Neural cell (in vitro differentiated cells): ENCODE measurements around the gene UBE2I. TPM values are rescaled to one million over a fixed set of nuclear protein-coding genes. Genes with fewer than 3 reads are reported as not detected.
"Not testable (repeated sequence)": the region's sequence is repeated elsewhere in the genome, so short reads cannot be mapped to it uniquely, and the experiment has no call there.

Experiments used
- H2AFZ ChIP-seq: fragments of 200-600, 300-800 bp; sonication (generic), shearing (Covaris generic); 2 replicates; pipeline ENCODE4 v1.6.0; 2014; ENCODE audit warnings: low read depth, mild to moderate bottlenecking, antibody characterized with exemption, low read length, moderate library complexity
- H3F3A ChIP-seq: fragments of 200-600 bp; shearing (Covaris generic); 2 replicates; pipeline ENCODE4 v1.6.1; 2016; ENCODE audit warnings: mild to moderate bottlenecking, moderate library complexity, mixed read lengths, antibody characterized with exemption, low read length; ENCODE audit not compliant: insufficient read depth, poor library complexity, severe bottlenecking
- H3K27ac ChIP-seq: fragments of 200-600, 300-800 bp; sonication (generic), shearing (Covaris generic); 2 replicates; pipeline ENCODE4 v1.5.1; 2014; ENCODE audit warnings: mild to moderate bottlenecking, low read length, moderate library complexity
- H3K27me3 ChIP-seq: fragments of 300-800, 200-600 bp; sonication (generic), shearing (Covaris generic); 2 replicates; pipeline ENCODE4 v1.6.0; 2014; ENCODE audit warnings: mild to moderate bottlenecking, low read depth, low read length, moderate library complexity; ENCODE audit not compliant: insufficient read depth
- H3K36me3 ChIP-seq: fragments of 300-800, 200-600 bp; sonication (generic), shearing (Covaris generic); 2 replicates; pipeline ENCODE4 v1.5.1; 2014; ENCODE audit warnings: mild to moderate bottlenecking, antibody characterized with exemption, low read length, moderate library complexity; ENCODE audit not compliant: insufficient read depth
- H3K4me2 ChIP-seq: fragments of 300-800, 200-600 bp; sonication (generic), shearing (Covaris generic); 2 replicates; pipeline ENCODE4 v1.6.0; 2014; ENCODE audit warnings: mild to moderate bottlenecking, low read length
- H3K4me3 ChIP-seq: fragments of 300-800, 200-600 bp; sonication (generic), shearing (Covaris generic); 2 replicates; pipeline ENCODE4 v1.5.1; 2014; ENCODE audit warnings: mild to moderate bottlenecking, low read length, moderate library complexity
- H3K79me2 ChIP-seq: fragments of 200-600 bp; shearing (Covaris generic); replicated peaks from 2 replicates; pipeline ENCODE4 v1.6.0; 2014; ENCODE audit warnings: mild to moderate bottlenecking, low read length, moderate library complexity; ENCODE audit not compliant: insufficient read depth
- H3K9ac ChIP-seq: fragments of 300-800, 200-600 bp; sonication (generic), shearing (Covaris generic); 2 replicates; pipeline ENCODE4 v1.6.1; 2016; ENCODE audit warnings: mild to moderate bottlenecking, low read length, mixed read lengths
- H3K9me2 ChIP-seq: fragments of 200-600 bp; shearing (Covaris generic); 2 replicates; pipeline ENCODE4 v1.6.1; 2016; ENCODE audit warnings: mild to moderate bottlenecking, low read length, mixed read lengths; ENCODE audit not compliant: insufficient read depth
- H3K9me3 ChIP-seq: fragments of 200-600, 300-800 bp; sonication (generic), shearing (Covaris generic); 2 replicates; pipeline ENCODE4 v1.6.1; 2016; ENCODE audit warnings: mild to moderate bottlenecking, mixed run types, low read length, moderate library complexity, mixed read lengths
- H4K20me1 ChIP-seq: fragments of 200-600 bp; shearing (Covaris generic); 2 replicates; pipeline ENCODE4 v1.6.1; 2016; ENCODE audit warnings: mild to moderate bottlenecking, mixed run types; ENCODE audit not compliant: insufficient read depth
- CTCF ChIP-seq: fragments of 450-650 bp; IDR thresholded peaks from 2 replicates; pipeline ENCODE4 v1.5.1; 2014; ENCODE audit warnings: antibody characterized with exemption, mild to moderate bottlenecking, moderate library complexity; ENCODE audit not compliant: poor library complexity, severe bottlenecking
- EP300 ChIP-seq: fragments of 450-650 bp; conservative IDR thresholded peaks from 2 replicates; pipeline ENCODE4 v1.6.1; 2014; ENCODE audit warnings: antibody characterized with exemption, mild to moderate bottlenecking, moderate library complexity; ENCODE audit not compliant: poor library complexity, severe bottlenecking
- EZH2 ChIP-seq: fragments of 200-600, 300-800 bp; shearing (Covaris generic), sonication (generic); IDR thresholded peaks from 2 replicates; pipeline ENCODE4 v1.6.1; 2014; ENCODE audit warnings: antibody characterized with exemption, low read length, borderline replicate concordance, mild to moderate bottlenecking; ENCODE audit not compliant: insufficient read depth, poor library complexity, severe bottlenecking
- MXI1 ChIP-seq: fragments of 450-650 bp; conservative IDR thresholded peaks from 2 replicates; pipeline ENCODE4 v1.6.1; 2014; ENCODE audit warnings: antibody characterized with exemption, mild to moderate bottlenecking; ENCODE audit not compliant: poor library complexity, severe bottlenecking
- POLR2AphosphoS5 ChIP-seq: IDR thresholded peaks from 2 replicates; pipeline ENCODE4 v1.6.1; 2012
- RAD21 ChIP-seq: fragments of 450-650 bp; conservative IDR thresholded peaks from 2 replicates; pipeline ENCODE4 v1.6.1; 2014; ENCODE audit warnings: antibody characterized with exemption, mild to moderate bottlenecking, moderate library complexity
- REST ChIP-seq: IDR thresholded peaks from 2 replicates; pipeline ENCODE4 v1.6.1; 2012; ENCODE audit warnings: borderline replicate concordance
- SMC3 ChIP-seq: fragments of 450-650 bp; conservative IDR thresholded peaks from 2 replicates; pipeline ENCODE4 v1.6.1; 2014; ENCODE audit warnings: antibody characterized with exemption, mild to moderate bottlenecking, moderate library complexity; ENCODE audit not compliant: poor library complexity
- TAF1 ChIP-seq: IDR thresholded peaks from 2 replicates; pipeline ENCODE4 v1.6.1; 2012; ENCODE audit warnings: low read depth
- polyA plus RNA-seq: library from polyadenylated mRNA; depleted of rRNA; stranded (reverse); fragments of >200 nt; gene quantifications from 2 replicates; pipeline ENCODE4 v1.2.3, GENCODE V29; 2014

The UBE2I gene
- polyA plus RNA-seq, 1 donor from 2014 or later, result 111 TPM

- no peaks in the 10 kb centered on the region for H3K36me3 ChIP-seq
- H3K9me3 ChIP-seq, result no peaks in the 10 kb centered on the region
- no peaks in the 10 kb centered on the region for H4K20me1 ChIP-seq
- no peak overlapping the region for H3K9ac ChIP-seq
- no peaks in the 10 kb centered on the region for H3F3A ChIP-seq
- H3K4me3 ChIP-seq, result no peak overlapping the region
- H3K9me2 ChIP-seq, result no peaks in the 10 kb centered on the region
- no peaks in the 10 kb centered on the region for H3K27me3 ChIP-seq
- H3K79me2 ChIP-seq, result no peaks in the 10 kb centered on the region
- no peak overlapping the region for H3K4me2 ChIP-seq
- no peak for TF ChIP-seq EZH2
- no peak for TF ChIP-seq EP300
- no peak for TF ChIP-seq MXI1
- no peak for TF ChIP-seq CTCF
- no peak for TF ChIP-seq POLR2AphosphoS5
- no peak overlapping the region for H2AFZ ChIP-seq
- H3K27ac ChIP-seq, result no peak overlapping the region
These were observed 17.9 kb upstream of the UBE2I start for GRCh38 chr16:1291576-1291974.

GRCh38 chr16:1292208-1292607 is 17.2 kb upstream of the UBE2I start:
- H3K9me2 ChIP-seq, H3K27me3 ChIP-seq, H3K4me2 ChIP-seq, H4K20me1 ChIP-seq, H3K9ac ChIP-seq, H3K36me3 ChIP-seq, H3K4me3 ChIP-seq, H3K79me2 ChIP-seq, H2AFZ ChIP-seq, H3K9me3 ChIP-seq, H3K27ac ChIP-seq, H3F3A ChIP-seq: not testable (repeated sequence)

GRCh38 chr16:1292808-1293207 is 16.6 kb upstream of the UBE2I start:
- H3K9me3 ChIP-seq, H3K36me3 ChIP-seq, H3K9ac ChIP-seq, H3K27ac ChIP-seq, H3K4me3 ChIP-seq, H3K79me2 ChIP-seq, H3K9me2 ChIP-seq, H4K20me1 ChIP-seq, H2AFZ ChIP-seq, H3K27me3 ChIP-seq, H3F3A ChIP-seq, H3K4me2 ChIP-seq: not testable (repeated sequence)

GRCh38 chr16:1293921-1294656 is 15.3 kb upstream of the UBE2I start:
- H3K27me3 ChIP-seq, result no peaks in the 10 kb centered on the region
- H3K9me2 ChIP-seq, result no peaks in the 10 kb centered on the region
- H4K20me1 ChIP-seq, result no peaks in the 10 kb centered on the region
- no peaks in the 10 kb centered on the region for H3F3A ChIP-seq
- H3K36me3 ChIP-seq, result no peaks in the 10 kb centered on the region
- H3K9ac ChIP-seq, result no peak overlapping the region
- H3K9me3 ChIP-seq, result no peaks in the 10 kb centered on the region
- H3K79me2 ChIP-seq, result no peaks in the 10 kb centered on the region
- no peak overlapping the region for H3K4me3 ChIP-seq
- H2AFZ ChIP-seq, result no peak overlapping the region
- H3K27ac ChIP-seq, result no peak overlapping the region
- no peak overlapping the region for H3K4me2 ChIP-seq
- TF ChIP-seq CTCF (no peak), MXI1 (no peak), EP300 (no peak), POLR2AphosphoS5 (no peak), TAF1 (no peak), REST (no peak), SMC3 (no peak), EZH2 (no peak), RAD21 (no peak)
